HepG2 (cell line): ENCODE results near the gene MACROD2. TPM values are rescaled to one million over a fixed set of nuclear protein-coding genes. Genes with fewer than 3 reads are reported as not detected.

Source experiments
- ATAC-seq: fragments of 200-7000 bp; cut with Tn5 transposase; 3 replicates; pipeline ENCODE4 v1.9.1; 2020; ENCODE audit warnings: mild to moderate bottlenecking, moderate library complexity
- BruUV-seq: library from RNA; stranded (reverse); fragments of 400-500 nt; replicated peaks from 2 replicates; lab custom pipeline; 2021; lab: Mats Ljungman, UMichigan
- CTCF ChIA-PET: fragments of 300-600 bp; formaldehyde crosslinking; extraction: SDS; loops from one replicate; lab custom pipeline; 2021; ENCODE audit warnings: low total read pairs, inconsistent platforms, low intra/inter-chr PET ratio; lab: Yijun Ruan, JAX
- POLR2A ChIA-PET: fragments of 350-600 bp; sonication (Branson Sonifier 250); formaldehyde crosslinking; loops from one replicate; lab custom pipeline; 2020; ENCODE audit warnings: antibody characterized with exemption, inconsistent platforms; lab: Yijun Ruan, JAX
- DNase-seq: peaks from one replicate; pipeline ENCODE4 v3.0.0-alpha.2; 2015; ENCODE audit warnings: low spot score
- FAIRE-seq: peaks from 3 replicates; lab custom pipeline; 2011; peaks lifted over from hg19 to GRCh38; lab: Jason Lieb, UNC
- H2AFZ ChIP-seq: one replicate; pipeline ENCODE4 v1.6.1; 2011; ENCODE audit warnings: low read length, inconsistent platforms
- H3K27ac ChIP-seq: fragments of 300-600 bp; 3 replicates; pipeline ENCODE4 v1.8.0; 2011; ENCODE audit warnings: mixed run types, mild to moderate bottlenecking, mixed read lengths, low read length, inconsistent platforms; ENCODE audit not compliant: insufficient read depth; ENCODE audit errors: extremely low read length
- H3K27me3 ChIP-seq, 2 experiments: fragments of 200-600 bp in 1 of 2; 2 replicates in 1 of 2; 3 replicates in 1 of 2; pipeline versions ENCODE4 v1.6.0 to v1.8.0; 2011; ENCODE audit warnings: low read length in 2 of 2, mild to moderate bottlenecking in 2 of 2, moderate library complexity in 2 of 2, inconsistent platforms in 1 of 2; ENCODE audit not compliant: insufficient read depth in 2 of 2, control insufficient read depth in 1 of 2
- H3K36me3 ChIP-seq, 2 experiments: fragments of 200-600 bp in 1 of 2; replicated peaks in 1 of 2; 2 replicates in 1 of 2; 3 replicates in 1 of 2; pipeline versions ENCODE4 v1.5.1 to v1.8.0; 2011; ENCODE audit warnings: low read length in 2 of 2, inconsistent platforms in 1 of 2; ENCODE audit not compliant: insufficient read depth in 2 of 2, control insufficient read depth in 1 of 2
- H3K4me1 ChIP-seq: 2 replicates; pipeline ENCODE4 v1.5.1; 2012; ENCODE audit warnings: low read length, inconsistent platforms; ENCODE audit not compliant: insufficient read depth
- H3K4me2 ChIP-seq: 2 replicates; pipeline ENCODE4 v1.6.0; 2011; ENCODE audit warnings: low read depth, low read length, inconsistent platforms
- H3K4me3 ChIP-seq, 3 experiments: fragments of 200-600 bp in 1 of 3; sonication (generic), shearing (Covaris generic) in 1 of 3; replicated peaks in 1 of 3; 2 replicates each; pipeline ENCODE4 v1.5.1; 2011 to 2016; ENCODE audit warnings: low read length in 3 of 3, inconsistent platforms in 2 of 3, low read depth in 2 of 3, mild to moderate bottlenecking in 2 of 3, control low read depth in 1 of 3, mixed read lengths in 1 of 3; ENCODE audit not compliant: insufficient read depth in 1 of 3
- H3K79me2 ChIP-seq: one replicate; pipeline ENCODE4 v1.6.1; 2011; ENCODE audit warnings: low read length, inconsistent platforms; ENCODE audit not compliant: insufficient read depth
- H3K9ac ChIP-seq: 2 replicates; pipeline ENCODE4 v1.6.0; 2011; ENCODE audit warnings: mild to moderate bottlenecking, low read depth, low read length, inconsistent platforms; ENCODE audit not compliant: insufficient read depth
- H3K9me3 ChIP-seq: 2 replicates; pipeline ENCODE4 v1.5.1; 2012; ENCODE audit warnings: mild to moderate bottlenecking, low read length
- H4K20me1 ChIP-seq: 2 replicates; pipeline ENCODE4 v1.6.0; 2011; ENCODE audit warnings: inconsistent platforms, mild to moderate bottlenecking, low read length, moderate library complexity; ENCODE audit not compliant: insufficient read depth
- FOSL1 ChIP-seq: sonication (generic); formaldehyde crosslinking; IDR thresholded peaks from 2 replicates; pipeline ENCODE4 v1.9.0; 2021; ENCODE audit warnings: missing genetic modification reagents, borderline replicate concordance
- KAT8 ChIP-seq: IDR thresholded peaks from 2 replicates; pipeline ENCODE4 v1.6.1; 2016; ENCODE audit warnings: missing genetic modification reagents, missing compliant biosample characterization
- NCOA5 ChIP-seq: sonication (generic); formaldehyde crosslinking; IDR thresholded peaks from 2 replicates; pipeline ENCODE4 v1.4.0; 2020; ENCODE audit warnings: missing genetic modification reagents
- ZBTB2 ChIP-seq: sonication (generic); formaldehyde crosslinking; IDR thresholded peaks from 2 replicates; pipeline ENCODE4 v1.8.0; 2022; ENCODE audit warnings: low read depth, missing genetic modification reagents
- ZNF724P ChIP-seq: sonication (generic); formaldehyde crosslinking; IDR thresholded peaks from 2 replicates; pipeline ENCODE4 v1.8.0; 2022; ENCODE audit warnings: missing genetic modification reagents, borderline replicate concordance
- WGBS: methylation state at CpG from one replicate; pipeline ENCODE4 v1.1.6; 2017; ENCODE audit warnings: low lambda C conversion rate; 5-methylcytosine and 5-hydroxymethylcytosine counted together
- in situ Hi-C: cut with HindIII; loops from 2 replicates; pipeline ENCODE4 v1.10.0; 2017; ENCODE audit warnings: low pct_unique_long_range_greater_than_20kb; ENCODE audit not compliant: extremely low pct_ligation_motif_present
- intact Hi-C: fragments of 100-400 bp; cut with micrococcal nuclease; formaldehyde crosslinking; loops from one replicate; pipeline ENCODE4 v1.10.0; 2022; ENCODE audit not compliant: unreplicated experiment
- polyA plus RNA-seq, 8 experiments: library from polyadenylated mRNA; depleted of rRNA in 3 of 8; stranded (reverse) in 7 of 8; unstranded in 1 of 8; fragments of >200 nt; fragmentation: Illumina TruSeq in 4 of 8; extraction: Trizol in 4 of 8; gene quantifications; 2 replicates each; pipeline versions ENCODE4 v1.2.1 to v1.2.3, GENCODE V29; 2011 to 2016; ENCODE audit warnings: low read depth in 4 of 8, missing spikeins in 1 of 8, mixed read lengths in 1 of 8; ENCODE audit not compliant: insufficient read depth in 1 of 8
- total RNA-seq, 5 experiments: library from RNA; depleted of rRNA; stranded (reverse); fragments of >200 nt; fragmentation: Illumina TruSeq; extraction: Trizol; gene quantifications; 2 replicates each; pipeline ENCODE4 v1.2.3, GENCODE V29; 2016; ENCODE audit warnings: low read depth in 1 of 5

MACROD2 gene
- total and polyA plus RNA-seq, 2 of the 13 experiments (the other 11 are each of a cell fraction or from before 2014, with no cell fraction given): 0.13 to 0.51 TPM

- no peak for TF ChIP-seq ZBTB2
These were observed 662.1 kb downstream of the MACROD2 start (continued) for GRCh38 chr20:14657266-14658005.

GRCh38 chr20:14664101-14664500 lies 668.8 kb downstream of the MACROD2 start:
- no peak overlapping the region for H3K4me3 ChIP-seq
- in situ Hi-C loops: no loop called here
- 17% methylated on average over 3 of the region's 3 CpGs for WGBS
- no peak overlapping the region for H3K9ac ChIP-seq
- no peaks in the 10 kb centered on the region for H3K36me3 ChIP-seq
- ATAC-seq (no peak), FAIRE-seq (no peak), DNase-seq (no peak)
- no peak overlapping the region for H3K4me2 ChIP-seq
- H3K79me2 ChIP-seq: no peaks in the 10 kb centered on the region
- no peaks in the 10 kb centered on the region for H3K9me3 ChIP-seq
- no peaks in the 10 kb centered on the region for H4K20me1 ChIP-seq
- POLR2A ChIA-PET: no interaction called here
- no peak for TF ChIP-seq NCOA5 (CRISPR knock-in tag)
- no peak for TF ChIP-seq ZNF724P
- TF ChIP-seq KAT8 (CRISPR knock-in tag): no peak
- no peak for TF ChIP-seq FOSL1 (CRISPR knock-in tag)
- H2AFZ ChIP-seq: no peak overlapping the region
- H3K4me1 ChIP-seq: no peaks in the 10 kb centered on the region
- no TSS peak for BruUV-seq
- intact Hi-C loops: no loop called here
- CTCF ChIA-PET: no interaction called here
- H3K27me3 ChIP-seq: no peaks in the 10 kb centered on the region
- H3K27ac ChIP-seq: no peak overlapping the region
